Measurements from ENCODE around the gene ATG101. TPM values are rescaled to one million over a fixed set of nuclear protein-coding genes. Genes with fewer than 3 reads are reported as not detected.

Gene ATG101
- total and polyA plus RNA-seq, 11 donors: 18.9 to 108 (median 24.1) TPM

DNA sequence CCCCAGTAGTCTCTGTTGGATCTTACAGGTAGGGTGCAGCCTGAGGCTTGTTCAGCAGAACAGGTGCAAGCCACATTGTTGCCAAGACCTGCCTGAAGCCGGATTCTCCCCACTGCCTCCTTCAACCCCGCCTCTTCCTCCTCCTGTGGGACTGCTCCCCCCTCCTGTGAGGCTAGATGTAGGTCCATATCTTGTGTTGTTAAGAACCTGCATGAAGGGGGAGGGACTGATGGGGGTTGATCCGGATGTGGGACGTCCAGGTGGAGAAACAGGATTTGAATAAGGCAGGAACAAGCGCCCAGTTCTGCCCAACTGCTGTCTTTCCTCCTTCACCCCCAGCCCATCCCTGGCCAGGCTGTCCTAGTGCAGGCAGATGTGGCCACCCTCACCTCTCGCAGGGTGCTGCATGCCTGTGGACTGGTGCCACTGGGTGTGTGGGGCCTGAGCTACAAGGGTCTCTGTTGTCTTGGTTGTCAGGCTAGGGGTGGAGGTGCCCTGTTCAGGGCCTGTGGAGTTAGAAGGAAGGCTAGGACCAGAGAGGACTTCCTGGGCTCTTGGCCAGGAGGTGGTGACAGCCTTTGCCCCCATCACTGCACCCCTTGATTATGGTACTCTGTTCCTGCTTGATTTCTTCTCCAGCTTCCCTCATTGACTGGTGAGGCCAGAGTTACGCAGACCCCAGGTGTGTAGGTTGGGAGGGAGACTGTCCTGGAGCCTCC is 17.2 kb upstream of the ATG101 start:
- TF ChIP-seq, protein P1, sequence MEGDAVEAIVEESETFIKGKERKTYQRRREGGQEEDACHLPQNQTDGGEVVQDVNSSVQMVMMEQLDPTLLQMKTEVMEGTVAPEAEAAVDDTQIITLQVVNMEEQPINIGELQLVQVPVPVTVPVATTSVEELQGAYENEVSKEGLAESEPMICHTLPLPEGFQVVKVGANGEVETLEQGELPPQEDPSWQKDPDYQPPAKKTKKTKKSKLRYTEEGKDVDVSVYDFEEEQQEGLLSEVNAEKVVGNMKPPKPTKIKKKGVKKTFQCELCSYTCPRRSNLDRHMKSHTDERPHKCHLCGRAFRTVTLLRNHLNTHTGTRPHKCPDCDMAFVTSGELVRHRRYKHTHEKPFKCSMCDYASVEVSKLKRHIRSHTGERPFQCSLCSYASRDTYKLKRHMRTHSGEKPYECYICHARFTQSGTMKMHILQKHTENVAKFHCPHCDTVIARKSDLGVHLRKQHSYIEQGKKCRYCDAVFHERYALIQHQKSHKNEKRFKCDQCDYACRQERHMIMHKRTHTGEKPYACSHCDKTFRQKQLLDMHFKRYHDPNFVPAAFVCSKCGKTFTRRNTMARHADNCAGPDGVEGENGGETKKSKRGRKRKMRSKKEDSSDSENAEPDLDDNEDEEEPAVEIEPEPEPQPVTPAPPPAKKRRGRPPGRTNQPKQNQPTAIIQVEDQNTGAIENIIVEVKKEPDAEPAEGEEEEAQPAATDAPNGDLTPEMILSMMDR (IDR thresholded peaks at IDR 0.05): no peak
- no peak for TF ChIP-seq POLR2A (IDR thresholded peaks at IDR 0.05)
- peaks cover 7 to 43% (median 37%) of the 10 kb centered on the region in 9 donors for H3K36me3 ChIP-seq
- H3K4me1 ChIP-seq: peaks cover 4 to 77% (median 27%) of the 10 kb centered on the region in 12 donors
- peak in 3 of 5 donors; percentile 43 to 64 (median 46) for DNase-seq
- peak overlapping the region in 11 of 12 donors; percentile 18 to 99 (median 97) for H3K27ac ChIP-seq
- no peaks in the 10 kb centered on the region for H3K27me3 ChIP-seq
- H3K4me3 ChIP-seq: peak overlapping the region; percentile 14 to 83 (median 74)
- no peak for ATAC-seq
- 51 to 73% (median 67%) methylated on average over 6 to 7 of the region's 7 CpGs for WGBS, 4 donors
- no peaks in the 10 kb centered on the region for H3K9me3 ChIP-seq
- intact Hi-C loops (cut with DNase I): loop anchor here in 1 of 10 donors (2.0 kb wide), 1 partner anchor 16 kb away; the partner anchor contains the start of gene ATG101

DNA sequence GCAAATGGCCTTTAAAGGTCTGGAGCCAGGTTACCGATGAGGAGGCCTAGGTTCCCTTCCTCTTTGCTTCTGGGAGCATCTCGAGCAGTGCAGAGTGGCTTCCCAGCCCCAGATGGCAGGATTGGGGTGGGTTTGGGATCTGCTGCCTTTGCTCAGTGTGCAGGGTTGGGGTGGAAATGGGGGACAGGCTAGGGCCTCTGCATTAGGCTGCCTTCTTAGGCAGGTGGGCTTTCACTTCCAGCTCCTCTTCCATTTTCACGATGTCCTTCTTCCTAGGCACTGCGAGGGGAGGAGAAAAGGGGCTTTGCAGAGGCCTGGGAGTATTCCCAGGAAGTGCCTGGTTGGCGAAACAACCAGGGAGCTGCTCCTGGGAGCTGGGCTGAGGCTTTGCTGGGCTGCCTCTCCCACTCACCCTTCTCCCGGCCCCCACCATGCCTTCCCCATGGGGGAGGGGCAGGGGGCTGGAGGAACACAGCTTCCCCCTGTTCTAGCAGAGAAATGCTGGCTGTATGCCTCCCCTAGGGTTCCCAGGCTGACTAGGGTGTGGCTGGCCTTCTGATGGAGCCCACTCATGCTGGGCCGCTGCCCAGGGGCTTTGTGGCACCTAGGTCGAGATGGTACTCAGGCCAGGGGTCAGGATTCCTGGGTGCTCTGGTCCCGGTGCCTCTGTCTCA is 16.1 kb upstream of the ATG101 start:
- Histone ChIP-seq H3K4me3 (peak overlapping the region in 11 of 12 donors; percentile 17 to 83 (median 74)), H3K36me3 (peaks cover 7 to 54% (median 48%) of the 10 kb centered on the region in 9 donors), H3K9me3 (no peaks in the 10 kb centered on the region), H3K27ac (peak overlapping the region in 8 of 12 donors; percentile 89 to 99 (median 98)), H3K4me1 (peaks cover 4 to 66% (median 26%) of the 10 kb centered on the region in 12 donors), H3K27me3 (no peaks in the 10 kb centered on the region)
- ATAC-seq (no peak), DNase-seq (peak in 2 of 5 donors; percentile 42 to 62)
- intact Hi-C loops (cut with DNase I): loop anchor here in 1 of 10 donors (2.0 kb wide), 1 partner anchor 15 kb away; the partner anchor contains the start of gene ATG101
- TF ChIP-seq POLR2A (IDR thresholded peaks at IDR 0.05): no peak
- TF ChIP-seq, protein P1 (IDR thresholded peaks at IDR 0.05): no peak
- WGBS, 4 donors: 72 to 82% (median 81%) methylated on average over 8 to 9 of the region's 9 CpGs

DNA sequence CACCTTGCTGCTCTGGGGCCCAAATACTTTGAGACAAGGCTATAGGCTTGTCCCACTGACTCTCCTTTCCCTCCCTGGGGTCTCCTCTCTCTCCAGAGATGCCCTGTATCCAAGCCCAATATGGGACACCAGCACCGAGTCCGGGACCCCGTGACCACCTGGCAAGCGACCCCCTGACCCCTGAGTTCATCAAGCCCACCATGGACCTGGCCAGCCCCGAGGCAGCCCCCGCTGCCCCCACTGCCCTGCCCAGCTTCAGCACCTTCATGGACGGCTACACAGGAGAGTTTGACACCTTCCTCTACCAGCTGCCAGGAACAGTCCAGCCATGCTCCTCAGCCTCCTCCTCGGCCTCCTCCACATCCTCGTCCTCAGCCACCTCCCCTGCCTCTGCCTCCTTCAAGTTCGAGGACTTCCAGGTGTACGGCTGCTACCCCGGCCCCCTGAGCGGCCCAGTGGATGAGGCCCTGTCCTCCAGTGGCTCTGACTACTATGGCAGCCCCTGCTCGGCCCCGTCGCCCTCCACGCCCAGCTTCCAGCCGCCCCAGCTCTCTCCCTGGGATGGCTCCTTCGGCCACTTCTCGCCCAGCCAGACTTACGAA is 15.4 kb upstream of the ATG101 start:
- peaks cover 7 to 60% (median 54%) of the 10 kb centered on the region in 9 donors for H3K36me3 ChIP-seq
- no peaks in the 10 kb centered on the region for H3K9me3 ChIP-seq
- WGBS, 4 donors: 86 to 92% (median 90%) methylated on average over 16 to 21 of the region's 21 CpGs
- no peaks in the 10 kb centered on the region for H3K27me3 ChIP-seq
- peak overlapping the region in 7 of 12 donors; percentile 63 to 83 (median 74) for H3K4me3 ChIP-seq
- TF ChIP-seq, protein P1 (IDR thresholded peaks at IDR 0.05): no peak
- TF ChIP-seq POLR2A (IDR thresholded peaks at IDR 0.05): no peak
- H3K4me1 ChIP-seq: peaks cover 4 to 60% (median 23%) of the 10 kb centered on the region in 12 donors
- H3K27ac ChIP-seq: peak overlapping the region in 5 of 12 donors; percentile 89 to 98 (median 98)
- DNase-seq (peak in 2 of 5 donors; percentile 47 to 55), ATAC-seq (no peak)
- intact Hi-C loops (cut with DNase I): no loop called here
